D721Med (cell line): ENCODE measurements around the gene NFATC1.
"Not testable (repeated sequence)": the region's sequence is repeated elsewhere in the genome, so short reads cannot be mapped to it uniquely, and the experiment has no call there.

Source experiments
- DNase-seq: peaks from one replicate; pipeline ENCODE4 v3.0.0; 2011; ENCODE audit warnings: low spot score; ENCODE audit not compliant: insufficient read length
- FAIRE-seq: peaks from 2 replicates; lab custom pipeline; 2011; peaks lifted over from hg19 to GRCh38; lab: Jason Lieb, UNC
- CTCF ChIP-seq: IDR thresholded peaks from 2 replicates; pipeline ENCODE4 v1.5.1; 2012; ENCODE audit warnings: mild to moderate bottlenecking, control low read depth; ENCODE audit not compliant: insufficient read depth; ENCODE audit errors: missing control alignments

NFATC1 gene

GRCh38 chr18:79478484-79479115, 82.9 kb downstream of the NFATC1 start:
- DNase-seq (no peak), FAIRE-seq (no peak)
- no peak for TF ChIP-seq CTCF

- TF ChIP-seq CTCF = no peak
- DNase-seq = no peak
- no peak for FAIRE-seq
These were observed 83.5 kb downstream of the NFATC1 start for GRCh38 chr18:79479116-79479760.

GRCh38 chr18:79479761-79480161, 84.0 kb downstream of the NFATC1 start:
- no peak for TF ChIP-seq CTCF
- DNase-seq (no peak), FAIRE-seq (no peak)

GRCh38 chr18:79480171-79481045, 84.7 kb downstream of the NFATC1 start:
- DNase-seq = no peak
- FAIRE-seq = no peak
- TF ChIP-seq CTCF = no peak

- no peak for FAIRE-seq
- no peak for TF ChIP-seq CTCF
These were observed 85.5 kb downstream of the NFATC1 start for GRCh38 chr18:79481046-79481790.

GRCh38 chr18:79483393-79483792, 87.7 kb downstream of the NFATC1 start:
- FAIRE-seq, DNase-seq: not testable (repeated sequence)

More at GRCh38 chr18:79481046-79481790, 85.5 kb downstream of the NFATC1 start:
- DNase-seq = no peak

GRCh38 chr18:79483971-79484491, 88.3 kb downstream of the NFATC1 start:
- FAIRE-seq (no peak), DNase-seq (no peak)
- no peak for TF ChIP-seq CTCF
